ENCODE measurements around the gene ERCC2.
"Not testable (repeated sequence)": the region's sequence is repeated elsewhere in the genome, so short reads cannot be mapped to it uniquely, and the experiment has no call there.

The ERCC2 gene

GRCh38 chr19:45370410-45371204 is at the start of gene ERCC2:
TSS of gene ERCC2 (minus strand) at chr19:45370573. CDS start at chr19:45370540, 33 bp downstream.
- peak; percentile 100 for DNase-seq (ENCODE audit: low spot score)

- DNase-seq (ENCODE audit: low spot score) = peak; percentile 2
These were observed 49.5 kb upstream of the ERCC2 start for GRCh38 chr19:45419895-45420294.

GRCh38 chr19:45419396-45419795 is 49.0 kb upstream of the ERCC2 start:
- peak; percentile 86 for DNase-seq (ENCODE audit: low spot score)

DNA sequence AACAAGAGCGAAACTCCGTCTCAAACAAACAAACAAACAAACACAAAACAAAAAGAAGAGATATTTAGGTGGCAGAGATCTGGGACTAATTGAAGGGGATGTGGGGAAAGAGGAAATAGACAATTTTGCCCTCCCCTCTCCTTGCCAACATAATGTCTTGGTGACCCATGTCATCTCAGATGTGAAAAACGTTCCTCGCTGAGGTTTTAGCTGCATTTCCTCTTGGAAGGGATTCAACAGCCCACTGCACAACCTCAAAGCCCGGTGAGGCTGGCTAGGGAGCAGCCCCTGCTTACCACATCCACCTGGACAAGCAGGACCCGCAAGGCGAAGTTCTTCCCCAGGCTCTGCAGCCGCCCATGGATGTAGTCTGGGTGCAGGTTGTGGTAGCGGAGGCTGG is 48.4 kb upstream of the ERCC2 start:
- DNase-seq (ENCODE audit: low spot score) = no peak

GRCh38 chr19:45417151-45417550 is 46.8 kb upstream of the ERCC2 start:
- no peak for DNase-seq (ENCODE audit: low spot score)

DNA sequence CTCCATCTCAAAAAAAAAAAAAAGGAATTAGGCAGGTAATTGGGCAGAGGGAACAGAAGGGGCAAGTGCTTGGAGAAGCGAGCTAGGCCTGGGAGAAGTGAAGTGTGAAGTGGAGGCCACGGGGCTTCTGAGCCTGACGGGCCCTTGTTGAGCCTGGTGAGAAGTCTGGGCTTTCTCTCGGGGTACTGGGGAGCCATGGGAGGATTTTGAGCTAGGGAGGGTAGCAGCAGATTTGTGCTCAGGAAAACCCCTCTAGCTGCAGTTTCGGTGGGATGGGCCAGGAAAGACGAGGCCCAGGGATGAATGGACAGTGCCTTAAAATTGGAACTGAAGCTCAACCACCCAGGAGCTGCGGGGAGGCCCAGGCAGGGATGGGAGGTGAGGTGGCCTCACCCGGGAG is 44.1 kb upstream of the ERCC2 start:
- DNase-seq (ENCODE audit: low spot score) = no peak

- DNase-seq (ENCODE audit: low spot score) = no peak
These were observed 43.1 kb upstream of the ERCC2 start for GRCh38 chr19:45413497-45413896.

- not testable (repeated sequence) for DNase-seq (ENCODE audit: low spot score)
These were observed 40.0 kb upstream of the ERCC2 start for GRCh38 chr19:45410330-45410729.

DNA sequence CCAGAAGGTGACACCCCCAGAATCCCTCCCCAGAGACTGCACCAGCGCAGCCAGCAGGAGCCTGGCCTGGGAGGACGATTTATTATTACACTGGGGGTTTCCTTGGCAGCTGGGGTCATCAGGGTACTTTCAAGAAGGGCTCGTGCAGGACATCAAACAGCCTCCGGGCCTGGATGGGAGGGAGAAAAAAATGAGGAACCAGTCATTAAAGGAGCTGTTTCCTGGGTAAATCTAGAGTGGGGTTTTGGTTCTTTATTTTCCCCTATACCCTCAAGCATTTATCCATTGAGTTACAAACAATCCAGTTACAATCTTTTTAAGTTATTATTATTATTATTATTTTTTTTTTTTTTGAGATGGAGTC is 39.2 kb upstream of the ERCC2 start:
- DNase-seq (ENCODE audit: low spot score) = no peak

DNA sequence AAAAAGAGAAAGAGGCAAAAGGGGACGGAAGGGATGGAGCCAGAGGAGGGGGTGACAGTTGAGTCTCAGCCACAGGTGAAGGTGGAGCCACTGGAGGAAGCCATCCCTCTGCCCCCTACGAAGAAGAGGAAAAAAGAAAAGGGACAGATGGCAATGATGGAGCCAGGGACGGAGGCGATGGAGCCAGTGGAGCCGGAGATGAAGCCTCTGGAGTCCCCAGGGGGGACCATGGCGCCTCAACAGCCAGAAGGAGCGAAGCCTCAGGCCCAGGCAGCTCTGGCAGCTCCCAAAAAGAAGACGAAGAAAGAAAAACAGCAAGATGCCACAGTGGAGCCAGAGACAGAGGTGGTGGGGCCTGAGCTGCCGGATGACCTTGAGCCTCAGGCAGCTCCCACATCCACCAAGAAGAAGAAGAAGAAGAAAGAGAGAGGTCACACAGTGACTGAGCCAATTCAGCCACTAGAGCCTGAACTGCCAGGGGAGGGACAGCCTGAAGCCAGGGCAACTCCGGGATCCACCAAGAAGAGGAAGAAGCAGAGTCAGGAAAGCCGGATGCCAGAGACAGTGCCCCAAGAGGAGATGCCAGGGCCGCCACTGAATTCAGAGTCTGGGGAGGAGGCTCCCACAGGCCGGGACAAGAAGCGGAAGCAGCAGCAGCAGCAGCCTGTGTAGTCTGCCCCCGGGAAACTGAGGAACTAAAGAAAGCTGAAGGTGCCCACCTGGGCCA is 38.6 kb upstream of the ERCC2 start:
- no peak for DNase-seq (ENCODE audit: low spot score)

GRCh38 chr19:45408121-45408520 is 37.7 kb upstream of the ERCC2 start:
- no peak for DNase-seq (ENCODE audit: low spot score)

GRCh38 chr19:45407585-45407984 is 37.2 kb upstream of the ERCC2 start:
- DNase-seq (ENCODE audit: low spot score) = not testable (repeated sequence)

DNA sequence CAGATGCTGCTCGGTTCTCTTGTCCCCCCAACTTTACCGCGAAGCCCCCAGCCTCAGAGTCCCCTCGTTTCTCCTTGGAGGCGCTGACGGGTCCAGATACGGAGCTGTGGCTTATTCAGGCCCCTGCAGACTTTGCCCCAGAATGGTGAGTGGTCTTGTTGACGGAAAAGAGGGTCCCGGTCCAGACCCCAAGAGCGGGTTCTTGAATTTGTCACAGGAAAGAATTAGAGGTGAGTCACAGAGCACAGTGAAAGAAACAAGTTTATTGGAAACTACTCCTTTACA is 36.7 kb upstream of the ERCC2 start:
- no peak for DNase-seq (ENCODE audit: low spot score)

- peak; percentile 90 for DNase-seq (ENCODE audit: low spot score)
These were observed 36.1 kb upstream of the ERCC2 start, which contains the start of gene POLR1G for GRCh38 chr19:45406226-45407090. TSS of gene POLR1G (plus strand) at chr19:45406644. CDS start at chr19:45406697, 53 bp downstream.

DNA sequence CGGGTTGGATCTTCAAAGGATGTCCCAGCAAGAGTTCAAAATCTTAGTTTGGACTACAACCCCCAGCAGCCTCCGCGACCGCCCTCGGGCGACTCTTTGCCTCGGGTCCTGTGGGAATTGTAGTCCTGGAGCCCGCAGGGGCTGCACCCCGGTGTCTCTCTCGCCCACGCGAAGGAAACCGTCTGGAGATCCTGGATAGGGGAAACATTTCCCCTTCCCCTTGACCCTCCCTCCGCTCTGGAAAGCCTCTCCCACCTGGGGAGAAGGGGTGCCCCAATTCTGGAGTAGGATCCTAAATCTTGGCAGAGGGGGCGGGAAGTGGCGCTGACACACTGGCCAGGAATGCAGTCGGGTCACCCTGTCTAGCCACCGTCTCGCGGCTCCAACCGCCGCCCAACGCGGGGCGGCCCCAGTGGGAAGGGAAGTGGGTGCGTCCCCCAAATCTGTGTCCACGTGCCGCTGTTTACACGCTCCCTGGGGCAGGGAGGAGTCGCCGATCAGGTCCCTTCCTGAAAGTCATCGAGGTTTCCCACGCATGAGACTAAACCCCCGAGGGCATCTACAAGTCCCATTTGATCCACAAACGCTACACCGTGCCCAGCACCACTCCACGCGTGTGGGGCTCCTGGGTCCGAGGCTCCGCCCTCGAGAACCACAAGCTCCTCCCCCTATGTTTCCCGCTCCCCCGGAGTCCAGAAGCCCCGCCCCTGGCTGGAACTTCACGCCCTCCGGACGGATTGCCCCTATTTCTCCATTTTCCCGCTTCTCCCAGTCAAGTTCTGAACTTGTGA is 35.3 kb upstream of the ERCC2 start:
- DNase-seq (ENCODE audit: low spot score) = peak; percentile 90

GRCh38 chr19:45404557-45405434 is 34.4 kb upstream of the ERCC2 start, which contains the start of gene PPP1R13L:
TSS of gene PPP1R13L (minus strand) at chr19:45405069. CDS start at chr19:45398318, 6,751 bp downstream.
- DNase-seq (ENCODE audit: low spot score) = peak; percentile 51

DNA sequence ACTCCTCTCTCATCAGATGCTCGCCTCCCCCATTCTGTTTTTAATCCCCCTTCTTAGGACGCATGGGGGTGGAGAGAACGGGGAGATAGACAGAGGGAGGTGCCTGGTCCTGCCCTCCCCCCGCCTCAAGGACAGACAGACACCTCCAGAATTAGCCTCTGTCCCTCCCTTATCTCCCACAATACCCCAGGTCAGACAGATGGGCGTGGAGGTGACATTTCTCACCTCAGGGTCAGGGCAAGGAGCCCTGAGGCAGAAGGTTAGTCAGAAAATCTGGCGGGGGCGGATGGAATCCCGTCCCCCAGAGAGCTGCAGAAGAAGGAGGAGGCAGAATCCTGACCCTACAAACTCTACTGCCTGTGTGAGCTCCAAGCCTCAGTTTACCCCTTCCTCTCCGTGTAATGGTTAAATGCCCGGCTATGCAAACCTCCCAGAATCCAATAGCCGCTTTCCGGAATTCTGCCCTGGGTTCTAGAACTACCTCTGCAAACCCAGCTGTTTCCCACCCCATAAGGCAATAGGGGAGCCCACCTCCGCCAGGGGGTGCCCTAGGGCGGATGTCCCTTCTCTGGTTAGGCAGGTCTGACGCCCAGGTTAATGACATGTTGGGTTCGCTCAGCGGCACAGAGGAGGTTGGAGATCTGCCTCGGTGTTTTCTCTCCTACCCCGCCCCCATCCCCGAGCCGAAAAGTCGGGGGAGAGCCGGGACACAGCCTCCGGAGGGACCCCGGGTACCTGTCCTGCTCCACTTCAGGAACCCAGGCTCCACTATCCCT is 33.6 kb upstream of the ERCC2 start:
- DNase-seq (ENCODE audit: low spot score) = peak; percentile 85

GRCh38 chr19:45403272-45403671 is 32.9 kb upstream of the ERCC2 start:
- DNase-seq (ENCODE audit: low spot score) = no peak

DNA sequence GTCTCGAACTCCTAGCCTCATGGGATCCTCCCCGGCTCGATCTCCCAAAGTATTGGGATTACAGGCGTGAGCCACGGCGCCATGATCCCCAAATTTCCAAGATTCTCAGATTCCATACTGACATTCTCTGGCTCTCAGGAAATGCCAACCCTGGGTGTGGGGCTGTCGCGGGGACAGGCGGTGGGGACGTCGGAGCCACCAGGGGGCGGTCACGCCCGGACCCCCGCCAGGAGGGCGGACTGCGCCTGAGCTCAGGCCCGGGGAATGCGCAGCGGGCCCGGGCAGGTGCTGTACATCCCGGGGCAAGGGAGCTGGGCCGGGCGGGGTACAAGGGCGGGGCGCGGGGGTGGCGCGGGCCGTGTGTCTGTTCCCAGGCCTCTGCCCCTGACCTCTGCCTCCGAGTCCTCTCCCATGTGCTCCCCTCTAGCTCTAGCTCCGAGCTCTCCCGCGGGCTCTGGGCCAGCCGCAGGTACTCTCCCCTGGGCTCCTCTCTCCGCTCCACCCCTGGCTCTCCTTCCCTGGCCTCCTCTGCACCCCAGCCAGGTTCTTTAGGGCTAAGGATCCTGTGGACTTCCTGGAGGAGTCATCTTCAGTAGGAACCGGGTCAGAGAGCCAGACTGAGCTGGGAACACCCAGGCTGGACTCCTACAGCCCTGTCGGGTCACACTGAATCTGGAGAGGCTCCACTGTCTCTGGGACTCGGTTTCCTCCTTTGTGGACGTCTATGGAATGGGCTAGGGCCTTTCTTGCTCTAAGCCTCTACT is 32.1 kb upstream of the ERCC2 start:
- peak; percentile 81 for DNase-seq (ENCODE audit: low spot score)
